GM19099 (cell line): ENCODE results near the gene PCSK6.

ENCODE experiments used
- POLR2A ChIP-seq: IDR thresholded peaks from 3 replicates; pipeline ENCODE4 v1.6.1; 2011; ENCODE audit warnings: low read depth; ENCODE audit not compliant: insufficient read length; ENCODE audit errors: extremely low read depth

The PCSK6 gene

DNA sequence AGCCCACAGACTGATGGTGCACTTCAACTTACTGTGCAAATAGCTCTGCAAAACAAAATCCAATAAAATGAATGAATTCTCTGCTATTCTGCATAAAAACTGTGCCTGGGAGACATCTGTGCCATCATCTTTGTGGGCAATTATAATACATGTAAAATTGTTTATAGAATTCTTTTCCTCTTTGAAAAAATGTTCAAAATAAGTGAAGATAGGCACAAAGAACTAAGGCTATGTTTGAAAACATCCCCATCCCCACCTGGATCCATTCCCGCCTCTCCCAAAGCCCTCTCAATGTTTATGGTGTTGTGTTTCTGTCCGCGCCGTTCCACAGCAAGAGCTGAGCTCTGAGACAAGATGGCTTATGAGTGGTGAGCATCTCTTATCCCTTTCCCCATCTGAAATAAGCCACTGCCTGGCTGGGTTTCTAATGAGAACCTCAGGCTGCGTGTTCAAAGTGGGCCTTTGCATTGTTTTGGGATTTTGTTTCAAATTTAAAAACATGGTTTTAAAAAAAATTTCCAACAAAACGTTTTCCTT is 172.1 kb downstream of the PCSK6 start:
- no peak for TF ChIP-seq POLR2A

DNA sequence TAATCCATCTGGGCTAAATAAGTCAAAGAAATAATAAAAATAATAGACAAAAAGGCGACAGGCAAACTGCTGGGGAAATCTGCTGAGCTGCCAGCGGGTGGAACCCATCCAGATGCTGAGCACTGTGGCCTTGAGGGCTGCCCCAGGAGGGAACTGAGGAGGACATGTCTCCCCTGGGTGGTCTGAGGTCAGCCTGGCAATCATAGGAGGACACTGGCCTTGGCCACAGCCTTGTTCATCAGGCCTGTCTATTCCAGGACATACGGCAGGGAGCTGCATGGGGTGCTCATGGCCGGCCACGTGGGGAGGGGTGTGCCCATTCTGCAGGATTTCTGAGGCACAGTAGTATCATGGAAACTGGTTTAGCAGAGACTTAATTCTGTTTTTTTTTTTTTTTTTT is 173.0 kb downstream of the PCSK6 start:
- TF ChIP-seq POLR2A = no peak

DNA sequence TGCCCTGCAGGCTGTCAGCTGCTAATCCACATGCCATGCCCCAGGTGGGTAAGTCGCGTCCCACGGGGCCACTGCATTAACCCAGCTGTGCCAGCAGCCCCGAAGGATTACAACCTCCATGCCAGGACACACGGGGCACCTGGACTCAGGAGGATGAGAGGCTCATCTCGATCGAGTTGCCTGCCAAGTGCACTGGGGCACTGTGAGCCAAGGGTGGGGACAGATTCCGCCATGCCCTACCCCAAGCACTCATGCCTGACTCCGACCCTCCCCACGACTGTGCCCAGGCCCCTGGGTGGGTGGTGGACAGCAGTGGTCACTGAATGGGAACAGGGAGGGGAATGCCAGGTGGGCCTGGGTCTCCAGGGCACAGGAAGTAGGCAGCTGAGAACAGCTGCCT is 173.8 kb downstream of the PCSK6 start:
- no peak for TF ChIP-seq POLR2A

DNA sequence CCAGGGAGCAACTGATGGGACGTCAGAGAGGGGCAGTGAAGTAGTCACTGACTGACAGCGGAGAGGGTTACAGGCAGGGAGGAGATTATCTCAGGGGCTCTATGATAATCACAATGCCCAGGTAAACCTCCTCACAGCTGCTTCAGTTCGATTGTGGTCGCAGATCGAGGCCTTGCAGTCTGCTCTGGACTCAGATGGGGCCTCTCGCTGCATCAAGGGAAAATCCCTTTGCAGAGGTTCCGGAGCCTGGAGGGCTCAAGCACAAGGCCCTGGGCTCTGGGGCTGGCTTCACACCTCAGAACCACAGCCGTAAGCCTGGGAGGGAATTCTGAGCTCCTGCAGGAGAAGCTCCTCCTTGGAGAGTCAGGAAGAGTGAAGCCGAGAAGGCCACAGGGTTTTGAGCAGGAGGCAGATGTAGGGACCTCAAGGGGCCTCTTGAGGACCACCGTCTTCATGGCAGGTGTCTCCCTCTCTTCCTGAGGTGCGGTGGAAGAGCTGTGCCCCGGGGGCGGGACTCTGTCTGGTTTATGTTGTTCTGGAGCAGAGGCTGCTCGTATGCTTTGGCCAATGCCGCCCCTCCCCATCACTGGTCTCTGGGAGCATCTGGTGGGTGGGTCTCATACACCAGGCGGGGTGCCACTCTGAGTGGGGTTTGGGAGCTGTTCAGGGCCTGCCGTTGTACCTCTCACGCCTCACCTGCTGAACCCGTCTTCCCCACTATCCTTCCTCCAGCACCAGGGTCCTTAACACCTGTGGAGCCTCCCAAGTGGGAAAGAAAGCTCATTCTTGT is 175.0 kb downstream of the PCSK6 start:
- no peak for TF ChIP-seq POLR2A

DNA sequence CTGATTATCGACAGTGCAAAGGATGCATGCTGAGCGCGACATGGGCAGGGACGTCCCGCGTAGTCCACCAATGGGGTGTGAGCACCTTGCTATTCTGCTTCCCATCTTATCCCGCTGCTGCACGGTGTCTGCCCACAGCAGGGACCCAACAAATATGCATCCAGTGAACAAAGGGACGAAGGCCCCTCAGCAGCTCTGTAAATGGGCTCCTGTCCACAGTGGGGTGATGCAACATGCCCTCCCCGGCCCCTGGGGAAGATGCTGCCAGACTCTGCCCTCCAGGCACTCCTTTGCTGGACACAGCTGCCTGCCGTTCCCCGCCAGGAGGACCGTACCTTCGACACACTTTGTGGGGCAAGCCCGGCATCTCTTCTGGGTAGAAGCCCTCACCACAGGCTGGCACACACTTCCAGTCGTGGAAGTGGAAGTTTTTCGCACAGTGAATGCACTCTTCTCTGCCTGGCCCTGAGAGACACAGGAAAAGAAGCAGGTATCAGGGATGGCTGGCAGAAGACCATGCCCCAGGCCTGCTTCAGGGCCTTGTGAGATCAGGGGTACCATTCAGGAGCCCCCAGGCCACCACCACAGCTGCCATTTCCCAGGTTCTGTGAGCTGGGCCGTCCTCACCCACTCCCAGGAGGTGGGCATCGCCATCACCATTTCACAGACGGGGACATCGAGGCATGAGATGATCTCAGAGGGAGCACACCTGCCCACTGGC is 176.3 kb downstream of the PCSK6 start:
- TF ChIP-seq POLR2A = no peak

DNA sequence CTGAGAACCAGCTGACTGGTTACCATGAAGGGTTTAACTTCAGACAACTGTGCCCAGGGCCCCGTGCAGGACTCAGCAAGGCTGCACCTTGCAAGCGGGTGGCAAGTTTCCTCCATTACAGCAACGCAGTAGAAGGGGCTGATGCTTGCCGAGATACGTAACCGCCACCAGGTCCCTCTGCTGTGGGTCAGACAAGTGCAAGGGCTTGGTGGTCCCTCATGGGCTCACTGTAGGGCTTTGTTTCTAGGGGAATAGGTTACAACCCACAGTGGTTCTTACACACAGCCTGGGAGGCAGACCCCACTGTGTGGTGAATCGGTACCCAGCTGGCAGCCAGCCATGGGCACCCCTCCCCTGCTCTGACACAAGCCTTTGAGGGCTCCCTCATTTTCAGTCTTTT is 179.0 kb downstream of the PCSK6 start:
- TF ChIP-seq POLR2A = no peak

DNA sequence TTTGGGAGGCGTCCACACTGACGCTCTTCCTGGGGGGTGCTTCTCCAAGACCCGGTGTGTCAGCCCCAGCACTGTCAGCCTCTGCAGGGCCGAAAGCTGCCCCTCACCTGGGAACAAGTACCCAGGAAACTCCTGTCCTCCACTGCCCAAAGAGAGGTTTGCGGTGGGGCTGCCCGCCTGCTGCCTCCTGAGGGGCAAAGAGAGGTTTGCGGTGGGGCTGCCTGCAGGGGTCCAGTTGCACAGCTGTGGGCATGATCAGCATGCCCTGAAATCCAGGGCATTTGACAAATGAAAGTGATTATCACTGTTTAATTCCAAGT is 179.4 kb downstream of the PCSK6 start:
- no peak for TF ChIP-seq POLR2A

DNA sequence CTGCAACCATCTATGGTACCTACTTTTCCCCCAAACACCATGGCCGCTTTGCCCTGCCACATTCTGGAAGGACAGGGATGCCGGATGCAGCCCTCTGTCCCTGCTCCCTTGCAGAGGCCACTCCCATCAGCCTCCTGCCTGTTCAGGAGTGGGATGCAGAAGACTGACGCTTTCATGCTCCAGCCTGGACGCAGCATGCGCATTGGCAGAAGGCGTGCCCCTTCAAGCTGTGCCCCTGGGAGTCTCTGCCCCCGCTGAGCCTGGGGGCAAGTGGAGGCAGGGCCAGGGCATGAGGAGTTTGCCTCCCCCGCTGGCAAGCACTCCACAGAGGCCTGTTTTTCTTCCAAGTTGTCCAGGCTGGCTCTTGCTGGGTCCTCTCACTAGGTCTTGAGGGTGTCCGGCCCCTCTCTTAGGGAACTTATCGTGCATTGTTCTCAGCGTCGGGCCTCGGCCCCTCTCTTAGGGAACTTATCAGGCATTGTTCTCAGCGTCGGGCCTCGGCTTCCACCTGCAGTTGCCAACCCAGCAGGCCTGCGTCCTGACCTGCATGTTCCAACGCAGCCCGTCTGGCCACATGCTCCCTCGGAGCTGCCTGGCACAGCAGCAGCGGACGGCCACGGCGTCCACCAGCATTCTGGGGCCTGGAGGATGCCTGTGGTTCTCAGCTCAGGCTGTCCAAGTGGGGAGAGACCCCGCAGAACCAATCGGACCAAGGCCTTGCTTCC is 179.9 kb downstream of the PCSK6 start:
- TF ChIP-seq POLR2A = no peak

DNA sequence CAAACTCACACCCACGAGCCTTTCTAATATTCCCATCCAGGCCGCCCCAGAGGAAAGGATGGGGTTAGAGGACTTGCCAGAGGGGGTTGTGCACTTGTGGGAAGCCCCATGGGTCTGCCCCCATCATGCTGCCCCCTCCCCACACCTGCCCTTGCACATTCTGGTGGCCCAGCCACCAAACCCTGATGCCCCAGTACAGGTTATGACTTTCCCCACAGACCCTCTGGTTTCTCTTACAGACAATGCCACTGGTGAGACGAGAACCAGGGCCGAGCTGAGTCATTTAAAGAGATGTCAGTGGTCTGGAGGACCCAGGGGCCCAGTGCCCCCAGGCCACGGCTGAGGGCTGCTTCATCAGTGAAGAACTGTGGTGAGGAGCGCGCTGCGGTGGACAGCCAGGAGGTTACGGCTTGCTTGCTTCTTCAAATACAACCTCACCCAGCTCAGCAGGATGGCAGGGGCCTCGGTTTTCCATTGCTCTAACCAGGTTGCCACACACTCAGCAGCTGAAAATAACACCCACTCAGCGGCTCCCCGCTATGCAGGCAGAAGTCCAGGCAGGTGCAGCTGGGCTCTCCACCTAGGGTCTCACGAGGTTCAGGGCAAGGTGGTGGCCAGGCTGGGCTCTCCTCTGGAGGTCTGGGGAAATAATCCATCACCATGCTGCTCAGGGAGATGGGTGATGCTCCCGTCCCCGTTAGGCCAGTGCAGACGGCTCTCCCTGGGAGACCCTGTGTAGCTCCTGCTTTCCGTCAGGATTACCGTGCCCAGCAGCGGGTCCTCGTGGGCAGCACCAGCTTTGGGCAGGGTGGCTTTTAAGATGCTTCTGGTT is 180.7 kb downstream of the PCSK6 start:
- no peak for TF ChIP-seq POLR2A

DNA sequence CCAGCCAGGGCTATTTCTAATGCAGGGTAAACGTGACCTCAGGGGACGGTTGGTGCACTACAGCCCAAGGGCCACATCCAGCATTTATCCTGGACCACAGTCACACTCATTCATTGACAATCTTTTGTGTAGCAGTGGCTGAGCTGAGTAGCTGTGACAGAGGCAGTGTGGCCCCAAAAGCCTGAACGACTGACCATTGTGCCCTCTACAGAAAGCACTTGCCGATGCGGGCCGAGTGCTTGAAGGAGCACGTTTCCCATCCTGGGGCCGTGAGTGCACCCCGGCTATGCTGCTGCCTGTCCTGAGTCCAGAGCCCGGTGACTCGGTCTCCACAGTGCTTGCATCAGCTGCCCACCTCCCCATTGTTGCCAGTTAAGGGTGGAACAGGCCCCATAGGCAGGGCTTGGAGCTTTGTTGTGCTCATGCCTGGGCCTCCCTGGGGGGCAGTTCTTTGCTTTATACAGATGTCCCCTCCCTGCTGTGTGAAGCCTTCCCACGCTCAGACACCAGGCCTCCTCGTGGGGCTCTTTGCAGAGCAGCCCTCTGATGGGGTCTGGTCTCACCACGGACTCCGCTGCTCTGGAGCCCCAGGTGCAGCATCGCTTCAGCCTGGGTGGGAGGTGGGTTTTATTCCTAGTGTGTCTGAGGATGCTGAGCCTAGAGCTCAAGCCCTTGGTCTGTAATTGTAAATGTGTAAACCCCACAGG is 181.5 kb downstream of the PCSK6 start:
- TF ChIP-seq POLR2A = no peak

DNA sequence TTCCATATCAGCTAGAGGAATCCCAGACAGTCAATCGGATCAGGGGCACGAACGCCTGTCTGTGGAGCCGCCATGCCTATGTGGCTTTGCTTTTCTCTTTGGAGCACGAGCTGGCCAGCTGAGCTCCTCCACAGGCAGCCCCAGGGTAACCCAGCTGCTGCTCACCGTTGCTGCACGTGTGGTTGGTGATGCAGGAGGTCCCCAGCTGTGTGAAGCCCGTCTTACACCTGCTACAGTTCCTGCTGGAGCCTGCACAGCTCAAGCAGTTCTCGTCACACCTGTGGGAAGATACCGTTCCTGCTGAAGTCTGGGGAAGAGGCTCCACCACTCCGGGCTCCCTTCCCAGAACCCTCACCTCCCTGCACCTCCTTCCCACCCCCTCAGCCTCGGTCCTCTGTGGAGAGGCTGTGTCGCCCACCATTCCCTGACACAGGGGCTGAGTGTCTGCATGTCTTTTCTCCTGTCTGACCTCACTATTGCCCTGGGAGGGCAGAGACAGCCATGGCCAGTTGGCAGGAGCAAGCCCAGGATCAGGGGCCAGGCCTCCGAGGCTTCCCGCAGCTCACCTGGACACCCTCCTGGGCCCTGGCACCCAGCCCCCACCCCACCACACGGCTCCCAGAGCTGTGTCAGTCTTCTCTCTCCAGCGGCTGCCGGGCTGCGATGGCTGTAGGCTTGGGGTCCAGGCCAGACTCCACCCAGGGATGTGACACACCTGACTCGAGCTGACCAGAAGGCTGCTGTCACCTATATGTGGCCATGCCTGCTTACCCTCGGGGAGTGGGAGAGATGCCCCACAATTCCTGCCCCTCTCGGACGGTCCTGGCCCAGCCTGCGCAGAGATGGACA is 182.2 kb downstream of the PCSK6 start:
- TF ChIP-seq POLR2A = no peak

DNA sequence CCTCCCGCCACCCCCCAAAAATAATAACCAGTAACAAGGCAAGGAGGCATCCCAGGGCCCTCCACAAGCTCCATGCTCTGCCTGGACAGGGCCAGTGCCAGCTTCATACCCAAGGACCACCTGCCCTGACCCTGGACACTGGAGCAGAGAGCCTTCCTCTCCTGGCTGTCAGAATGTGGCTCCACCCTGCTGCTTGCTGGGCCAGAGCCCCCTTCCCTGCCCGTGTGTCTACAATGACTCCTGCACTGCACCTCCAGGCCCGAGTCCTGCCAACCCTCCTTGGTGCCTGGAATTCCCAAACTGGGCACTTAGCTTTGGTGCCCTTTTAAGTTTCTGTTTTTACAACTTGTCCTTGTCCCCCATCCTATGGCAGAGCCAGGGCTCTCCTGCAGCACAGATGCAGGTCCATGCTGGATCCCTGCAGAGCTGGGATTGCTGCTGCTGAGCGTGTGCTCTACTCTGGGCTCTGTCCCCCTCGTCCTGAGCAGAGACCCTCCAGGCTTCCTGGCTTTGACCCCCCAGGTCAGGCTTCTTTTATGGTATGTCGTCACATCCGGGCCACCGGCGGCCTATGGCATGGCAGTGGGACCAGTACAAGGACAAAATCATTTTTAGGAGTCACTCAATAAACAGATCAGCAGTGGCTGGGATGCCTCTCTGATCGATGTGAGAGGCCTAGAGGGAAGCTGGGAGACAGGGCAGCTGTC is 183.0 kb downstream of the PCSK6 start:
- no peak for TF ChIP-seq POLR2A

DNA sequence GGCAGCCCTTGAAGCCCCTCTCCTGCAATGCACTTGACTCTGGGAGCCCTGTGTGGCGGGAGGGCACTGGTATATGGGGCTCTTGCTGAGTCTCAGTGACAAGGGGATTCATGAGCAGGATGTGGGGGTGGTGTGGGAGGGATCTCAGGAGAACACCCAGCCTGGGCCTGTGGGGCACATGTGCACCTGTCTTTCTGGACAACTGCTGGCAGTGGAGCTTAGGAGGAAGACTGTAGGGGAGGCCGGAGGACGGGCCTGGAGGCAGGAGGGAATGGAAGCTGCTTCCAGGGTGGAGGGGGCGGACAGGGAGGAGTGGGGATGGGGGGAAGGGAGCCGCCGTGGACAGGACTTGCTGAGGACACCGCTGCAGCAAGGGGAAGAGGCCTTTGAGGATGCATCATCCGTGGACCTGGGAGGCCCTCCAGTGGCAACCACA is 183.7 kb downstream of the PCSK6 start:
- TF ChIP-seq POLR2A = no peak
